GM21515 (cell line): ENCODE measurements around the gene C12orf56.
"Not testable (repeated sequence)": the region's sequence is repeated elsewhere in the genome, so short reads cannot be mapped to it uniquely, and the experiment has no call there.

ENCODE experiments used
- ATAC-seq: cut with Tn5 transposase; IDR thresholded peaks from one replicate; pipeline ENCODE4 v1.9.1; 2021; ENCODE audit not compliant: unreplicated experiment

Gene C12orf56

DNA sequence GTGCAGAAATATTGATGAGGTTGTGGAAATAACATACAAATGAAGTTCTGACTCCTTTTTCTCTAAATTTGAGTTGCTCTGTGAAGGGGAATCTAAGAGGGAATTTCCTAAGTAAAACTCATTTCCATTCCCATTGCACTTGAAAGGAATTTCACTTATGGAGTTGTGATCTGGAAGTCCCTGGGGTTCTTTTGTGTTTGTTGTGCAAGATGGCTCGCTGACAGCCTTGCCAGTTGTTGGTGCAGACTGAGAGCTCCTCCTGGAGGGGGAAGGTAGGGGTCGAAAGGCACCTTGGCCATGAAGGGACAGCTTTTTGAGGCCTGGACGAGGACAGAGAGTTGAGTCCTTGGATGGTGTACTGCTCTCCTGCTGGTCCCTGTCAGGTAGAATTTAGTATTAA is 72.0 kb downstream of the C12orf56 start:
- ATAC-seq = no peak

DNA sequence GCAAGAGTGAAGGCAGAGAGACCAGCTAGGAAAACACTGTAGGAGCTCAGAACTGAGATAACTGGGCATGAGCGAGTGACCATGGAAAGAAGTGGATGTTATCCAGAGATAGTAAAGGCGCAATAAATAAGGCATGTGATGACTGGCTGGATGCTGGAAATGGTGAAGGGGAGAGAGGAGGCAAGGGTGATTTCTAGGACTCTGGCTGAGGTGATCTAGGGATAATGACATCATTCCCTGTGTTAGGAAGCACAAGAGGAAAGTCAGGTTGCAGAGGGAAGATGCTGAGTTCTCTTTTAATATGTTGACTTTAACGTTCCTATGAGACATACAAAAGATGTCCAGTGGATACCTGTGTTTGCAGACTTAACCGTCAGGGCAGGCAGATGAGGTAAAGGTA is 78.7 kb downstream of the C12orf56 start:
- ATAC-seq = no peak

DNA sequence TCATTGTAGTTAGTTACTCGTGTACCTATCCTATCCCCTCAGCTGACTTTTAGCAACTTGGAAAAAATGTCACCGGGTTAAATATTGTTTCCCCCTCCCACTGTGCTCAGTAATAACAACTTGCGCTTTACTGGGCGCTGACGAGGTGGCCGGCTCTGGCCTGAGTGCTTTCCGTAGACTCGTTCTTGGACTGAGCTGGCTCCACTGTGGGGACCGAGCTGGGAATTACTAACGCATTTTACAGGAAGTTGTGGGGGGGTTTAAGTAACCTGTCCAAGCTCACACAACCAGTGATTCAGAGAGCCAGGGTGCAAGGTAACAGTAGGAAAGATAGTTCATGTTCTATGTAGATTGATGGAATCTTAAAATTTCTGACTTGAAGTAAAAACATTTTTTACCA is 86.0 kb downstream of the C12orf56 start:
- no peak for ATAC-seq

DNA sequence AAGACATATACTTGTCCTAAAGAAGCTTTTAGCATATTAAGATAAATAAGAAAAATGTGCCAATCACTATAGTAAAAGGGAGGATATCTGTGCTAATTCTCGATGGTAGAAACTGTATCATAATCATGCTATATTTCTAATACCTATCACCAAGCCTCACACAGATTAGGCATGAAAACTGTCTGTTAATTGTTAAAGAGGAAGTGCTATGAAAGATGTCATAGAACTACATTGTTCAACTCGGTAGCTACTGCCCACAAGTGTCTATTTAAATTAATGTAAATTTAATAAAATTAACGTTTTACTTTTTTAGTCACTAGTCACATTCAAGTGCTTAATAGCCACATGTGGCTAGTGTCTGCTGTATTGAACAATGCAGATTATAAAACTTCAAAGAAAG is 90.9 kb downstream of the C12orf56 start:
- ATAC-seq = no peak

DNA sequence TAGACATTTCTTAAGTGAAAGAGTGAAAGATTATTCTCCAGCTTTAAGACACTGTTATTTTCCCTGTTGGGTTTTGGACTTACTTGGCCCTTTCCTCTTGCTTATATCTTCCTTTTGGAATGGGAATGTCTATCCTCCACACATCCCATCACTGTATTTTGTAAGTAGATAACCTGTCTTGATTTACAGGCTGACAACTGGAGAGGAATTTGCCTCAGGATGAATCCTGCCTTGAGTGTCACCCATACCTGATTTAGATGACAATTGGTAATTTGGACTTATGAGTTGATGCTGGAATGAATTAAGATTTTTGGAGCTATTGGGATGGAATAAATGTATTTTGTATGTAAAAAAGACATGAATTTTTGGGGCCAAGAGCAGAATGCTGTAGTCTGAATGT is 94.3 kb downstream of the C12orf56 start:
- ATAC-seq = no peak

DNA sequence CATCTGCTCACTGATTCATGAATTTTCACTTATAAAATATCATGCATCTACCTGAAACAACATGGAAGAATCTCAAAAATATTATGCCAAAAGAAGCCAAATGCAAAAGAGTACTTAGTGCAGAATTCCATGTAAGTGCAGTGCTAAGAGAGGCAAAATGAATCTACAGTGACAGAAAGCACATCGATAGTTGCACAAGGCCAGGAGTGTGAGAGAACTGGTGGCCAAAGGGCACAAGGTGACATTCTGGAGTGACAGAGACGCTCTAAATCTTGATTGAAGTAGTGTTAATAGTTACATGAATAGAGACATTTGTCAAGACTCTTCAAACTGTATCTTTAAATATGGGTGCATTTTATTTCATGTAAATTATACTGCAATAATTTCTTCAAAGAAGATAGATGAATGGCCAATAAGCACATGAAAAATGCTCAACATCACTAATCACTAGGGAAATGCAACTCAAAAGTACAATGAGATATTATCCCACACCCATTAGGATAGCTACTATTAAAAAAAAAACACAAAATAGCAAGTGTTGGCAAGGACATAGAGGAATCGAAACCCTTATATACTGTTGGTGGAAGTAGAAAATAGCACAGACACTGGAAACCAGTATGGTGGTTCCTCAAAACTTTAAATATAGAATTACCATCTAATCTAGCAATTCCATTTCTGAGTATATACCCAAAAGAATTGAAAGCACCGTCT is 96.7 kb downstream of the C12orf56 start:
- no peak for ATAC-seq

DNA sequence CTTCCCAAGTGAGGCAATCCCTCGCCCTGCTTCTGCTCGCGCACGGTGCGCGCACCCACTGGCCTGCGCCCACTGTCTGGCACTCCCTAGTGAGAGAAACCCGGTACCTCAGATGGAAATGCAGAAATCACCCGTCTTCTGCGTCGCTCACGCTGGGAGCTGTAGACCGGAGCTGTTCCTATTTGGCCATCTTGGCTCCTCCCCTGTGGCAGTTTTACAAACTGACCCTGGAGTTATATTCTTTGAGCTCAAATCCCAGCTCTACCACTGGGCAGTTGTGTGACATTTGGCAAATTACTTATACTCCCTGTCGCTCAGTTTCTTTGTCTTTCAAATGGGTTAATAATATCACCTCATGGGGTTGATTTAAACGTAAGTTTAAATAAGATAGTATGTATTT is 97.4 kb downstream of the C12orf56 start:
- ATAC-seq = not testable (repeated sequence)

DNA sequence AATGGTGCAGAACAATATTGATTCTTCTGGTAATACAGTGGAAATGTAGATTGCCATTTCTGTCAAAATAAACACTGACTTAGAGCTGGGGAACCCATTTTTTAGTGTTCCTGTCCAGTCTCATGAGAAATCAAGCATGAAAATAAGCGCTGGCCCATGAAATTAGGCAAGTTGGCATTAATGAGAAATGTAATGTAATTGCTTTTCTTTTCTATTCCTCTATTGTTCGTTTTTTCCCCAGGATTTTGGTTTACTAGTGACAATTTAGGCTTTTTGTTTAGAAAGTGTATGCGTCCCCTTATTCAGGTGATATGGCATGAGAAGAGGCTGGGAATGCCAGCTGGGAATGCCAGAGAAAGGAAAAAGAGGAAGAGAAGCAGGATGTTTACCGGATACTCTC is 104.0 kb downstream of the C12orf56 start:
- no peak for ATAC-seq

DNA sequence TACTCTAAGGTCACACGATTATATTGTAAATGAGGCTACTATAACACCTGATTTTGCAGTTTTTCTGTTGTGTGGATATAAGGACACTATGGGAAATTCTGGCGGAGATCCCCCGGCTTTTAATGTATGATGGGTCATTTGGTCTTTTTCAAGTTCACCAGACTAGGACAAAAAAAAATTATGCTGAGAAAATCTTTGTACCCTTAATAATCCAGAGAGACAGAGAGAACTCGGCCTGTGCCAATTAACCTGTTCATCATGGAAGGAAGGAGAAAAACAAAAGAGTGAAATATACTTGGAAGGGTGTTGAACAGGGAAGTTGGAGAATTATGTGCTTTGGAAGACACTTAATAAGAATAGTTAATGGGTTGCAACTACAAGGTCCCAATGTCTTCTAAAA is 106.3 kb downstream of the C12orf56 start:
- ATAC-seq = no peak

DNA sequence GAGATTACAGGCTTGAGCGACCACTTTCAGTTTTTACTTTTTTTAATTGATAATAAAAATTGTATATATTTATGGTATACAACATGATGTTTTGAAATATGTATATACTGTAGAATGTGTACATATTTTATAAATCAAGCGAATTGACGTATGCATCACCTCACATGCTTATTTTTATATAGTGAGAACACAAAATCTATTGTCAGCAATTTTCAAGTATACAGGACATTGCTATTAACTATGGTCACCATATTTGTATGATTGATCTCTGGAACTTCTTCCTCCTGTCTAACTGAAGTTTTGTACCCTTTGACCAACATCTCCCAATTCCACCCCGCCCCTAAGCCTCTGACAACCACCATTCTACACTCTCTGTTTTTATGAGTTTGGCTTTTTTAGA is 112.1 kb downstream of the C12orf56 start:
- ATAC-seq = no peak

DNA sequence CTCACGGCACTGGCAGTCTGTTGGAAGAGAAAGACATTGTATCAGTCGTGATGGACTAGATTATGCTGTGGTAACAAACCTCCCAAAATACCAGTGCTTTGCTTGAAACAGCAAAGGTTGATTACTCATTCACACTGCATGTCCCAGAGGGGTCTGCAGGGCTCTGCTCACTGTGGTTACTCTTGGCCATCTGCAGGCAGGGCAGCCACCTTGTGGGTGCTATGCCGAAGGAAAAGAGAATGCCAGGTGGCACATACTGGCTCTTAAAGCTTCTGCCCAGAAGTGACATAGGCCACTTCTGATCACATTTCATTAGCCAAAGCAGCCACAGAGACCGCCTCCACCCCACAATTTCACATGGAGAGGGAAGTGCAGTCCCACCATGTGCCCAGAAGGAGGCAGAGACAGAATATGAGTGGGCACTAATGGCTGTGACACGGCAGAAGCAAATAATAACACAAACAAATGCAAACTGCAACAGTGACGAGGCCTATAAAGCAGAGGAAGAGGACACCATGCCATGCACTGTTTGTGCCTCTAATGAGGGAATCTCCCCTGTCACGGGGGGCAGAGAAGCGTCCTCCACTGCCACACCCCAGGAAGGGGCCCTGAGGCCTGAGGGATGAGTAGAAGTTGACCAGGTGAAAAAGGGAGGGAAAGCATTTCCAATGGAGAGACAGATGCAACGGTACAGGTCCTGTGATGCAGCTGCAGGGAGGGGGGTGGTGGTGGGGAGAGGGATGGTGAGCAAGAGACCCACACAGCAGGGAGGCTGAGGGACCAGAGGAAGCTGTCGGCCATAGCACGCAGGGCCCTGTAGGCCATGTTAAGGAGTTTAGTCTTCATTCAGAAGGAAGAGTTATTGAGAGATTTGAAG is 116.8 kb downstream of the C12orf56 start:
- peak; percentile 84 for ATAC-seq

DNA sequence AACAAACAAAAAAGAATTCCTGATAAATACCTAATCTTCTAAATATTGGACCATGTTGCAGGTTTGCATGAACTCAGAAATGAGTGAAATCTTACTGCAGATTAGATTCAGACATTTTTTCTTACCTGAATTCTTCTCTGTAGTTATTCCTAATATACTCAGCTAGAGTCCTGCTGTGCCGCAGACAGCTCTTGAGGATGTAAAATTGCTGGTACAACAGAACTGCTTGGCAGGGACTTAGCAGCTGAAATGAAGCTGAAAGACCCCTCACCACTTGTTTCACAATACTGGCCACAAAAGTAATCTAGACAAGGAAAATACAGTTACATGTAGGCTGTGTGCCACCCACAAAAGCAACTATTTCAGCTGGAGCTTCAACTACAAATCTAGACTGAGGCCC is 120.1 kb downstream of the C12orf56 start:
- ATAC-seq = no peak

DNA sequence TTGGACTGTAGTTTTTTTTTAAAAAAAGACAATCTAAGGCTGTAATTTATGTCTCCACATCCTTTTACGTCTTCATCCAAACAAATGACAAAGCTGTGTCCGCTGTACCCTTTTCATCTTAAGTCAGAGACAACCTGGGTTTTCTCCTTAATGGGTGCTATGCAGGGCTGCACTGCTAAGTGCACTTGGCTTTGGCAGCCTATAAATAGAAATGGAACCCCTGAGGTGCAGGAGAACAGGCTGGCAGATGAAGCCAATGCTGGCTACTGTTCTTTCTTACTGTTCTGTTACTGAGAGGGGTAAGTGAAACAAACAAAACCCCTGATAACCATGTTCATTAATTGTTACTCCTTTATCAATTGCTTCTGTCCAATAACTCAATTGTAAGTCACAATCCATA is 121.4 kb downstream of the C12orf56 start:
- ATAC-seq = no peak

DNA sequence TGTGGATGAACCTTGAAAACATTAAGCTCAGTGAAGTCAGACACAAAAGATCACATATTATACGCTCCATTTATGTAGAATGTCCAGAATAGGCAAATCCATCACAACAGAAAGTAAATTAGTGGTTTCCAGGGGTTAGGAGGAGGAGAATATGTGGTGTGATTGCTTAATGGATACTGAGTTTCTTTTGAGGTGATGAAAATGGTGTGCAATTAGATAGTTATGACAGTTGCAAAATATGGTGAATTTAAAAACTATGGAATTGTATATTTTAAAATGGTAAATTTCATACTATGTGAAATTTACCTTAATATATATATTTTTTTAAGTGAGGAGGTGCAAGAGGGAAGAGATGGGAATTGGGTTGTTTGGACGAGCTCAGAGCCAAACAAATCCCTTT is 122.1 kb downstream of the C12orf56 start:
- ATAC-seq = no peak

DNA sequence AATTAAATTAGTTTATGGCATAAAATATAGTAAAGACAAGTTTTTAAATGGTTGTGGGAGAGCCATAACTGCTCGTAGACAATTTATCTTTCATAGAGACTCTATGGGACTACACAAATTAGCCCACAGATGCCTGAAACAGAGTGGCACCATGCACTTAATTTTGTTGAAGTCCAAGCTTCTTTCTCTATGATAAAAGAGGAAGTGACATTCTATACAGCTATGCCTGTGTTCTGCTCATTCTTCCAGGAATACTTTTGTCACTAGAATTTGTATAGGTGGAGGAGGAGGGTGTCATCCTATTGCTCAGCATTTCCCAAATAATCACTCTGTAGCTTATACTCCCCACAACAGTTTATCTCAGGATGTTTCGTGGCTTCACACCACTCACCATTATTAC is 124.7 kb downstream of the C12orf56 start:
- no peak for ATAC-seq

DNA sequence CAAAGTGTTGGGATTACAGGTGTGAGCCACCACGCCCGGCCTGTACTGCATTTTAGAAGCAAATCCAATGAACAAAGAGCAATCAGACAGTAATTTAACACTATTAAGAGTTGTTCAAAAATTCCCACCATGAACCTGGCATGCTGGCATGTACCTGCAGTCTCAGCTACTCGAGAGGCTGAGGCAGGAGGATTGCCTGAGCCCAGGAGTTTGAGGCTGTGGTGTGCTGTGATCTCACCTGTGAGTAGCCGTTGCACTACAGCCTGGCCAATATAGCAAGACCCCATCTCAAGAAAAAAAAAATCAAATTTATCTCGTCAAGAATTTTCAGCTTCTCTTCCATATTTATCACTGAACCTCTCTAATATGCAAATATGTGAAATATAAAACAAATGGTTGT is 128.7 kb downstream of the C12orf56 start:
- ATAC-seq = no peak

DNA sequence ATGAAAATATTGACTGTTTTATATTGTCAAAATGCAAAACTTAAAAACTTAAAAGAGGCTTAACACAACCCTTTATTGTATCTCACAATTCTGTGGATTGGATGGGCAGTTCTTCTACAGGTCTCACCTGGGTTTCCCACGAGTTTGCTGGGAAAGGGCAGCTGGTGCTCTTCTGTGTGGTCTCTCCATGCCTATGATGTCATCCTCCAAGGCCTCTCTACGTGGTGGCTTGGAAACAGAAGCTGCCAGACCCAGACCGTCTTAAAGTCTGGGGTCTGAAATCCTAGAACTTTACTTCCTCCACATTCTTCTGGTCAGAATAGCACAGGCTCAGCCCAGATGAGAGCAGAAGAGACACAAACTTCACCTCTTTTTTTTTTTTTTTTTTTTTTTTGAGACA is 132.0 kb downstream of the C12orf56 start:
- no peak for ATAC-seq

DNA sequence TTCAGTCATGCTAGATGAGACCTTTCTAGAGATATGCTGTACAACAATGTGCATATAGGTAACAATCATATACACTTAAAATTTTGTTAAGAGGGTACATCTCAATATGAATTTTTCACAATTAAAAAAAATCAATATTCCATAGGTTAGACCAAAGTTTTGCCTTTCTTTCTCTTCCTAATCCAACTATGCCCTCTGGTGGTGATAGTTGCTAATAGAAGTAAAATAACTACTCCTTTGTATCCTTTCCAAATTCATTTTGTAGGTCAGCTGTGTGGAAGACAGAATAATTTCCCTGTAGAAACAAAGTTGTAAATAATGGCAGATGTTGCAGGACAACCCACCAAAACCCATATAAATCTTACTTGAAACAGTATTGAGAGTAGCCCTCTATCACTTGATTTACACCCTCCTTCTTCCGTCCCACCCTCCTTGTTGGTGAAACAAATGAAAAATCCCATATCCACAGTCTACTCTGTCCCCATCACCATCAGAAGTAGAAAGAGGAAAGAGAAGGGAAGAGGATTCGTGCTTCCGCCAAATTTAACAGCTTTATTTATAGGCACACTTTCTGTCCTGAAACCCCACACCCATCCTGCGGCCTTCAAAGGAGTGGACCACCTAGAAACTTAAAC is 134.3 kb downstream of the C12orf56 start:
- no peak for ATAC-seq

DNA sequence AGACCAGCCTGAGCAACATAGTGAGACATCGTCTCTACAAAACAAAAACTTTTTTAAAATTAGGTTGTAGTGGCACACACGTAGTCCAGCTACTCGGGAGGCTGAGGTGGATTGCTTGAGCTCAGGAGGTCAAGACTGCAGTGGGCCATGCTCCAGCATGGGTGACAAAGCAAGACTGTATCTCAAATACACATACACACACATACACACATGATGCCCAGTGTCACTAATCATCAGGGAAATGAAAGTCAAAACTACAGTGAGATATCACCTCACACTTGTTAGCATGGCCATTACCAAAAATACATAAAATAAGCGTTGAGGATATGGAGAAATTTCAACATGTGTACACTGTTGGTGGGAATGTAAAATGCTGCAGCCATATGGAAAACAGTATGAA is 135.3 kb downstream of the C12orf56 start:
- ATAC-seq = no peak

DNA sequence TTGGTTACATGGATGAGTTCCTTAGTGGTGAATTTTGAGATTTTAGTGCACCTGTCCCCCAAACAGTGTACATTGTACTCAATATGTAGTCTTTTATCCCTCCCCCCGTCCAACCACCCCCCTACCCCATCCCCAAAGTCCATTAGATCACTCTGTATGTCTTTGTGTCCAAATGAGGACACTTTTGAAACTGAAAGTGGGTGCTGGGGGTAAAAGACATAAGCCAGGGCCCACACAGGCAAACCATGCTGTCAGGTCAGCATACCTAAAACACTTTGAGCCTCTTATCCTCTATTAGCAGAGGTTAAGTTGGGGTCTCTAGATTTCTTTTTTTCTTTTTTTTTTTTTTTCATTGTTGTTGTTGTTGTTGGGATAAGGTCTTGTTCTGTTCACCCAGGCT is 137.2 kb downstream of the C12orf56 start:
- ATAC-seq = no peak

DNA sequence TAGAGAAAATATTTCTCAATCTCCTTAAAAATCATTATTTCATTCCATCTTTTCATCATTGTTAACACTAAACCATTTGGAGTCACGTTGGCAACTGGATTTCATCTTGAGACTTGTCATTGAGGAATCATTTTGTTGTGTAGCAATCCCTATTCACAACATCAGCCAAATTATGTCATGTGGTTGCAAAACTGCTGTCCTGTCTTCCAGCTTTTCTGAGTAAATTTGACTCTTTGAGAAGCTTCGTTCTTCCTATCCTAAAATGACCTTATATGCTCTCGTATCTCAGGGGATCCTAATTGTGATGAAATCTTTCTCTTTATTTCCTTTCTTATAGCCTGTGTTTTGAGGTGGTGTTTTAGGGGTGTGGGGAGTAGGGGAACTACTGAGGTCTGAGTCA is 137.9 kb downstream of the C12orf56 start:
- no peak for ATAC-seq

DNA sequence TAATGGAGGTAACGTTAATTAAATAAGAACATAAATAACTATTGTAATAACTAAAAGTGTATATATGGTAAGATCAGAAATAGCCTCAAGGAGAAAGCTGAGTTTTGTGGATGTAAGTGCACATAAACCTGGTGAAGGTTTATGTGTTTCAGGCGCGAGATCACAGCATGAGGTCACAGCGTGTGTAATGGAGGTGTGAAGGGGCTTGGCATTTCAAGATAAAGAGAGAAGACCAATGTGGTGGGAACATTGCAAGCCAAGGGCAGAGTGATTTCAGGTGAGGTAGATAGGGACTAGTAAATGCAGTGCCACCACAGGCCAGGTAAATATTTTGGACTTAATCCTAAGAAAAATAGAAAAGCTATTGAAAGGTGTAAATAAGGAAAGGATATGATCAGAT is 146.7 kb downstream of the C12orf56 start:
- no peak for ATAC-seq
